GM19239 (cell line): Measurements from ENCODE around the gene CYP3A7.
"Not testable (repeated sequence)": the region's sequence is repeated elsewhere in the genome, so short reads cannot be mapped to it uniquely, and the experiment has no call there.

Source experiments
- DNase-seq: peaks from one replicate; pipeline ENCODE4 v3.0.0; 2011; ENCODE audit warnings: low spot score; ENCODE audit not compliant: insufficient read length
- FAIRE-seq: peaks from 2 replicates; lab custom pipeline; 2011; peaks lifted over from hg19 to GRCh38; lab: Jason Lieb, UNC

Gene CYP3A7

GRCh38 chr7:99713995-99714570, 20.9 kb downstream of the CYP3A7 start:
- no peak for FAIRE-seq

GRCh38 chr7:99709838-99710578, 25.0 kb downstream of the CYP3A7 start:
- DNase-seq (no peak), FAIRE-seq (no peak)

More at GRCh38 chr7:99713995-99714570, 20.9 kb downstream of the CYP3A7 start:
- no peak for DNase-seq

- no peak for DNase-seq
- no peak for FAIRE-seq
Measured at GRCh38 chr7:99709260-99709659, 25.7 kb downstream of the CYP3A7 start.

- no peak for DNase-seq
- FAIRE-seq, result no peak
Measured at GRCh38 chr7:99707096-99707495, 27.9 kb downstream of the CYP3A7 start.

- DNase-seq (no peak), FAIRE-seq (no peak)
Measured at GRCh38 chr7:99699946-99700345, 35.0 kb downstream of the CYP3A7 start.

- not testable (repeated sequence) for DNase-seq, FAIRE-seq
Measured at GRCh38 chr7:99698867-99699730, 35.9 kb downstream of the CYP3A7 start.

- no peak for DNase-seq
- no peak for FAIRE-seq
Measured at GRCh38 chr7:99694912-99695304, 40.1 kb downstream of the CYP3A7 start.

- FAIRE-seq (no peak), DNase-seq (no peak)
Measured at GRCh38 chr7:99694201-99694911, 40.6 kb downstream of the CYP3A7 start.

- no peak for DNase-seq
- FAIRE-seq, result no peak
Measured at GRCh38 chr7:99693427-99694200, 41.4 kb downstream of the CYP3A7 start.

- FAIRE-seq, result no peak
- DNase-seq, result no peak
Measured at GRCh38 chr7:99693100-99693426, 41.9 kb downstream of the CYP3A7 start.

GRCh38 chr7:99692563-99692962, 42.4 kb downstream of the CYP3A7 start:
- not testable (repeated sequence) for FAIRE-seq, DNase-seq

- not testable (repeated sequence) for FAIRE-seq, DNase-seq
Measured at GRCh38 chr7:99691658-99692057, 43.3 kb downstream of the CYP3A7 start.

GRCh38 chr7:99690918-99691317, 44.1 kb downstream of the CYP3A7 start:
- not testable (repeated sequence) for FAIRE-seq, DNase-seq

- DNase-seq, FAIRE-seq: not testable (repeated sequence)
Measured at GRCh38 chr7:99685871-99686608, 49.0 kb downstream of the CYP3A7 start.

- DNase-seq, result no peak
- FAIRE-seq, result no peak
Measured at GRCh38 chr7:99685129-99685758, 49.8 kb downstream of the CYP3A7 start.

- DNase-seq, result no peak
- FAIRE-seq, result no peak
Measured at GRCh38 chr7:99679400-99680191, 55.4 kb downstream of the CYP3A7 start, which contains the start of gene CYP3A5. TSS of gene CYP3A5 (minus strand) at chr7:99679996. CDS start at chr7:99679896, 100 bp downstream.

- DNase-seq, result no peak
- no peak for FAIRE-seq
Measured at GRCh38 chr7:99679032-99679399, 56.0 kb downstream of the CYP3A7 start.

- FAIRE-seq (no peak), DNase-seq (no peak)
Measured at GRCh38 chr7:99677648-99678045, 57.3 kb downstream of the CYP3A7 start.
